ENCODE measurements around the gene PDXK.
"Not testable (repeated sequence)": the region's sequence is repeated elsewhere in the genome, so short reads cannot be mapped to it uniquely, and the experiment has no call there.

DNA sequence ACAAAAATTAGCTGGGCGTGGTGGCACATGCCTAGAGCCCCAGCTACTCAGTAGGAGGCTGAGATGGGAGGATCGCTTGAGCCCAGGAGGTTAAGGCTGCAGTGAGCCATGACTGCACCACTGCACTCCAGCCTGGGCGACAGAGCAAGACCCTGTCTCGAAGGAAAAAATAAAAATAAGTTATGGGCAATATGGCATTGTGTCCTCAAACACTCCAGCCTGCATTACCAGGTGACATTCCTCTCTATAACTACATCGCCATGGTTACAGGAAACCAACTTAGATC is 19.5 kb upstream of the PDXK start:
- TF ChIP-seq, protein P1, sequence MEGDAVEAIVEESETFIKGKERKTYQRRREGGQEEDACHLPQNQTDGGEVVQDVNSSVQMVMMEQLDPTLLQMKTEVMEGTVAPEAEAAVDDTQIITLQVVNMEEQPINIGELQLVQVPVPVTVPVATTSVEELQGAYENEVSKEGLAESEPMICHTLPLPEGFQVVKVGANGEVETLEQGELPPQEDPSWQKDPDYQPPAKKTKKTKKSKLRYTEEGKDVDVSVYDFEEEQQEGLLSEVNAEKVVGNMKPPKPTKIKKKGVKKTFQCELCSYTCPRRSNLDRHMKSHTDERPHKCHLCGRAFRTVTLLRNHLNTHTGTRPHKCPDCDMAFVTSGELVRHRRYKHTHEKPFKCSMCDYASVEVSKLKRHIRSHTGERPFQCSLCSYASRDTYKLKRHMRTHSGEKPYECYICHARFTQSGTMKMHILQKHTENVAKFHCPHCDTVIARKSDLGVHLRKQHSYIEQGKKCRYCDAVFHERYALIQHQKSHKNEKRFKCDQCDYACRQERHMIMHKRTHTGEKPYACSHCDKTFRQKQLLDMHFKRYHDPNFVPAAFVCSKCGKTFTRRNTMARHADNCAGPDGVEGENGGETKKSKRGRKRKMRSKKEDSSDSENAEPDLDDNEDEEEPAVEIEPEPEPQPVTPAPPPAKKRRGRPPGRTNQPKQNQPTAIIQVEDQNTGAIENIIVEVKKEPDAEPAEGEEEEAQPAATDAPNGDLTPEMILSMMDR (IDR thresholded peaks at IDR 0.05): not testable (repeated sequence)
- not testable (repeated sequence) for TF ChIP-seq POLR2A (IDR thresholded peaks at IDR 0.05)

Measured in uterus (tissue), 2 donors.